HepG2 (cell line): ENCODE data around the gene RPS14. TPM values are rescaled to one million over a fixed set of nuclear protein-coding genes. Genes with fewer than 3 reads are reported as not detected.

Experiments used
- MAFK ChIP-seq, 2 experiments: IDR thresholded peaks in 1 of 2; conservative IDR thresholded peaks in 1 of 2; 2 replicates each; pipeline ENCODE4 v1.6.1; 2011; ENCODE audit warnings: improper control_type of control experiment in 2 of 2, low read length in 2 of 2
- NONO ChIP-seq, 2 experiments: fragments of 450-650 bp in 1 of 2; sonication (generic) in 1 of 2; formaldehyde crosslinking in 1 of 2; IDR thresholded peaks in 1 of 2; conservative IDR thresholded peaks in 1 of 2; 2 replicates each; pipeline versions ENCODE4 v1.6.1 to v1.8.0; 2017 to 2022; ENCODE audit warnings: mild to moderate bottlenecking in 1 of 2, missing genetic modification reagents in 1 of 2, moderate library complexity in 1 of 2
- SP1 ChIP-seq, 2 experiments: fragments of 450-650 bp in 1 of 2; sonication (generic) in 1 of 2; formaldehyde crosslinking in 1 of 2; IDR thresholded peaks; 2 replicates each; pipeline versions ENCODE4 v1.4.0 to v1.6.1; 2016 to 2020; ENCODE audit warnings: missing genetic modification reagents in 1 of 2
- ZNF225 ChIP-seq: sonication (generic); formaldehyde crosslinking; IDR thresholded peaks from 2 replicates; pipeline ENCODE4 v1.4.0; 2020; ENCODE audit warnings: mild to moderate bottlenecking, missing genetic modification reagents
- ZNF644 ChIP-seq: IDR thresholded peaks from 2 replicates; pipeline ENCODE4 v1.6.1; 2016; ENCODE audit warnings: low read depth
- ZNF747 ChIP-seq: sonication (generic); formaldehyde crosslinking; IDR thresholded peaks from 2 replicates; pipeline ENCODE4 v1.8.1; 2023; ENCODE audit warnings: missing genetic modification reagents, mild to moderate bottlenecking, borderline replicate concordance
- polyA plus RNA-seq, 8 experiments: library from polyadenylated mRNA; depleted of rRNA in 3 of 8; stranded (reverse) in 7 of 8; unstranded in 1 of 8; fragments of >200 nt; fragmentation: Illumina TruSeq in 4 of 8; extraction: Trizol in 4 of 8; gene quantifications; 2 replicates each; pipeline versions ENCODE4 v1.2.1 to v1.2.3, GENCODE V29; 2011 to 2016; ENCODE audit warnings: low read depth in 4 of 8, missing spikeins in 1 of 8, mixed read lengths in 1 of 8; ENCODE audit not compliant: insufficient read depth in 1 of 8
- total RNA-seq, 5 experiments: library from RNA; depleted of rRNA; stranded (reverse); fragments of >200 nt; fragmentation: Illumina TruSeq; extraction: Trizol; gene quantifications; 2 replicates each; pipeline ENCODE4 v1.2.3, GENCODE V29; 2016; ENCODE audit warnings: low read depth in 1 of 5
- TF ChIP-seq, protein P1 (sequence below): sonication (generic); formaldehyde crosslinking; IDR thresholded peaks from 2 replicates; pipeline ENCODE4 v1.8.0; 2022; ENCODE audit warnings: missing genetic modification reagents, mild to moderate bottlenecking, moderate library complexity, borderline replicate concordance
- TF ChIP-seq, protein P2 (sequence below): sonication (generic); formaldehyde crosslinking; IDR thresholded peaks from 2 replicates; pipeline ENCODE4 v1.4.0; 2020; ENCODE audit warnings: missing genetic modification reagents
- TF ChIP-seq, protein P3 (sequence below): sonication (generic); formaldehyde crosslinking; conservative IDR thresholded peaks from 2 replicates; pipeline ENCODE4 v1.4.0; 2020; ENCODE audit warnings: missing genetic modification reagents

Gene RPS14
- total and polyA plus RNA-seq, 2 of the 13 experiments (the other 11 are each of a cell fraction or from before 2014, with no cell fraction given), result 2,116 to 3,295 TPM

DNA sequence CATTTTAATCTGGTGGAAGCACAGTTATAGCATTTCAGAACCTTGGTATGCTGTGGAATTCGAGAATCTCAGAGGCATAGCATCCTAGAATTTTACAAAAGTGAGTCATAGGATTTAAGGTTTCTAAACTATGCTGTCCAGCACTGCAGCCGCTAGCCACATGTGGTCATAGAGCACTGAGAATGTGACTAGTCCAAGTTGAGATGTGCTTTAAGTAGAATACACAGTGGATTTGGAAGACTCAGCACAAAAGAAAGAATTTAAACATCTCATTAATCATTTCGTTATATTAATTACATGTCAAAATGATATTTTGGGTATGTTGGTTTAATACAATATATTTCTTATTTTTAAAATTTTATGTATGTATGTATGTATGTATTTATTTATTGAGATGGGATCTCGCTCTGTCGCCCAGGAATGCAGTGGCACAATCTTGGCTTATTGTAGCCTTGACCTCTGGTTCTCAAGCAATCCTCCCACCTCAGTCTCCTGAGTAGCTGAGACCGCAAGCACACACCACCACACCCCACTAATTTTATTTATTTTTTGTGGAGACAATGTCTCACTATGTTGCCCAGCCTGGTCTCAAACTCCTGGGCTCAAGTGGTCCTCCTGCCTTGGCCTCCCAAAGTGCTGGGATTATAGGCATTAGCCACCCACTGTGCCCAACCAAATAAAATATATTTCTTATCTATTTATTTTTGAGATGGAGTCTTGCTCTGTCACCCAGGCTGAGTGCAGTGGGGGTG, 20.4 kb upstream of the RPS14 start (continued):
- TF ChIP-seq, protein P1, sequence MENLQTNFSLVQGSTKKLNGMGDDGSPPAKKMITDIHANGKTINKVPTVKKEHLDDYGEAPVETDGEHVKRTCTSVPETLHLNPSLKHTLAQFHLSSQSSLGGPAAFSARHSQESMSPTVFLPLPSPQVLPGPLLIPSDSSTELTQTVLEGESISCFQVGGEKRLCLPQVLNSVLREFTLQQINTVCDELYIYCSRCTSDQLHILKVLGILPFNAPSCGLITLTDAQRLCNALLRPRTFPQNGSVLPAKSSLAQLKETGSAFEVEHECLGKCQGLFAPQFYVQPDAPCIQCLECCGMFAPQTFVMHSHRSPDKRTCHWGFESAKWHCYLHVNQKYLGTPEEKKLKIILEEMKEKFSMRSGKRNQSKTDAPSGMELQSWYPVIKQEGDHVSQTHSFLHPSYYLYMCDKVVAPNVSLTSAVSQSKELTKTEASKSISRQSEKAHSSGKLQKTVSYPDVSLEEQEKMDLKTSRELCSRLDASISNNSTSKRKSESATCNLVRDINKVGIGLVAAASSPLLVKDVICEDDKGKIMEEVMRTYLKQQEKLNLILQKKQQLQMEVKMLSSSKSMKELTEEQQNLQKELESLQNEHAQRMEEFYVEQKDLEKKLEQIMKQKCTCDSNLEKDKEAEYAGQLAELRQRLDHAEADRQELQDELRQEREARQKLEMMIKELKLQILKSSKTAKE (CRISPR knock-in tag), result no peak
- TF ChIP-seq ZNF225 (CRISPR knock-in tag), result no peak
- peak in 1 of 2 experiments; percentile 40; a peak in 1 of 4 replicates for TF ChIP-seq MAFK (conservative IDR thresholded peaks at IDR 0.05 in 1 of 2, IDR thresholded peaks at IDR 0.05 in 1 of 2; ENCODE audit: low read length in 2 of 2)
- TF ChIP-seq ZNF747, result no peak
- TF ChIP-seq ZNF644 (CRISPR knock-in tag), result no peak
- TF ChIP-seq SP1 (IDR thresholded peaks at IDR 0.05), result no peak
- no peak for TF ChIP-seq SP1 (CRISPR knock-in tag; IDR thresholded peaks at IDR 0.05)
- TF ChIP-seq, protein P2, sequence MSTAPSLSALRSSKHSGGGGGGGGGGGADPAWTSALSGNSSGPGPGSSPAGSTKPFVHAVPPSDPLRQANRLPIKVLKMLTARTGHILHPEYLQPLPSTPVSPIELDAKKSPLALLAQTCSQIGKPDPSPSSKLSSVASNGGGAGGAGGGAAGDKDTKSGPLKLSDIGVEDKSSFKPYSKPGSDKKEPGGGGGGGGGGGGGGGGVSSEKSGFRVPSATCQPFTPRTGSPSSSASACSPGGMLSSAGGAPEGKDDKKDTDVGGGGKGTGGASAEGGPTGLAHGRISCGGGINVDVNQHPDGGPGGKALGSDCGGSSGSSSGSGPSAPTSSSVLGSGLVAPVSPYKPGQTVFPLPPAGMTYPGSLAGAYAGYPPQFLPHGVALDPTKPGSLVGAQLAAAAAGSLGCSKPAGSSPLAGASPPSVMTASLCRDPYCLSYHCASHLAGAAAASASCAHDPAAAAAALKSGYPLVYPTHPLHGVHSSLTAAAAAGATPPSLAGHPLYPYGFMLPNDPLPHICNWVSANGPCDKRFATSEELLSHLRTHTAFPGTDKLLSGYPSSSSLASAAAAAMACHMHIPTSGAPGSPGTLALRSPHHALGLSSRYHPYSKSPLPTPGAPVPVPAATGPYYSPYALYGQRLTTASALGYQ (CRISPR knock-in tag), result no peak
- no peak for TF ChIP-seq NONO (IDR thresholded peaks at IDR 0.05)
- no peak for TF ChIP-seq NONO (CRISPR knock-in tag; conservative IDR thresholded peaks at IDR 0.05)
- TF ChIP-seq, protein P3, sequence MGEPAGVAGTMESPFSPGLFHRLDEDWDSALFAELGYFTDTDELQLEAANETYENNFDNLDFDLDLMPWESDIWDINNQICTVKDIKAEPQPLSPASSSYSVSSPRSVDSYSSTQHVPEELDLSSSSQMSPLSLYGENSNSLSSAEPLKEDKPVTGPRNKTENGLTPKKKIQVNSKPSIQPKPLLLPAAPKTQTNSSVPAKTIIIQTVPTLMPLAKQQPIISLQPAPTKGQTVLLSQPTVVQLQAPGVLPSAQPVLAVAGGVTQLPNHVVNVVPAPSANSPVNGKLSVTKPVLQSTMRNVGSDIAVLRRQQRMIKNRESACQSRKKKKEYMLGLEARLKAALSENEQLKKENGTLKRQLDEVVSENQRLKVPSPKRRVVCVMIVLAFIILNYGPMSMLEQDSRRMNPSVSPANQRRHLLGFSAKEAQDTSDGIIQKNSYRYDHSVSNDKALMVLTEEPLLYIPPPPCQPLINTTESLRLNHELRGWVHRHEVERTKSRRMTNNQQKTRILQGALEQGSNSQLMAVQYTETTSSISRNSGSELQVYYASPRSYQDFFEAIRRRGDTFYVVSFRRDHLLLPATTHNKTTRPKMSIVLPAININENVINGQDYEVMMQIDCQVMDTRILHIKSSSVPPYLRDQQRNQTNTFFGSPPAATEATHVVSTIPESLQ (CRISPR knock-in tag), result no peak
